H9 (cell line): ENCODE measurements around the gene CYP4F2. TPM values are rescaled to one million over a fixed set of nuclear protein-coding genes. Genes with fewer than 3 reads are reported as not detected.

ENCODE experiments used
- DNase-seq: peaks from one replicate; pipeline ENCODE4 v3.0.0-alpha.2; 2017
- H2AFZ ChIP-seq: one replicate; pipeline ENCODE4 v1.6.1; 2013; ENCODE audit warnings: mild to moderate bottlenecking, low read length, control low read depth, moderate library complexity
- H2AK5ac ChIP-seq: 2 replicates; pipeline ENCODE4 v1.6.1; 2013; ENCODE audit warnings: low read length, control low read depth, mixed read lengths; ENCODE audit not compliant: insufficient read length
- H2BK120ac ChIP-seq: one replicate; pipeline ENCODE4 v1.6.1; 2013; ENCODE audit warnings: low read depth, mild to moderate bottlenecking, low read length, control low read depth, inconsistent platforms; ENCODE audit not compliant: poor library complexity, severe bottlenecking
- H2BK12ac ChIP-seq: 2 replicates; pipeline ENCODE4 v1.6.1; 2013; ENCODE audit warnings: low read length, control low read depth, mixed read lengths, low read depth; ENCODE audit not compliant: insufficient read length
- H2BK15ac ChIP-seq: 2 replicates; pipeline ENCODE4 v1.6.1; 2013; ENCODE audit warnings: low read depth, low read length, control low read depth
- H2BK20ac ChIP-seq: one replicate; pipeline ENCODE4 v1.6.1; 2013; ENCODE audit warnings: low read depth, mild to moderate bottlenecking, low read length, control low read depth, inconsistent platforms; ENCODE audit not compliant: poor library complexity, severe bottlenecking
- H2BK5ac ChIP-seq: 2 replicates; pipeline ENCODE4 v1.6.1; 2013; ENCODE audit warnings: low read length, control low read depth, mixed read lengths; ENCODE audit not compliant: insufficient read length
- H3K14ac ChIP-seq: 2 replicates; pipeline ENCODE4 v1.6.1; 2013; ENCODE audit warnings: low read length, control low read depth; ENCODE audit not compliant: insufficient read depth
- H3K18ac ChIP-seq: 2 replicates; pipeline ENCODE4 v1.6.1; 2013; ENCODE audit warnings: low read depth, mild to moderate bottlenecking, mixed read lengths, low read length, control low read depth; ENCODE audit not compliant: insufficient read length
- H3K23ac ChIP-seq: 2 replicates; pipeline ENCODE4 v1.6.1; 2013; ENCODE audit warnings: low read length, control low read depth, mixed read lengths, low read depth; ENCODE audit not compliant: insufficient read length
- H3K23me2 ChIP-seq: 2 replicates; pipeline ENCODE4 v1.6.1; 2013; ENCODE audit warnings: low read depth, mild to moderate bottlenecking, mixed read lengths, low read length, control low read depth; ENCODE audit not compliant: insufficient read length, poor library complexity, severe bottlenecking
- H3K27ac ChIP-seq: 2 replicates; pipeline ENCODE4 v1.5.1; 2013; ENCODE audit warnings: low read length, control low read depth, mixed read lengths, low read depth; ENCODE audit not compliant: insufficient read length
- H3K27me3 ChIP-seq: 2 replicates; pipeline ENCODE4 v1.6.1; 2013; ENCODE audit warnings: low read length, control low read depth, inconsistent platforms; ENCODE audit not compliant: insufficient read depth
- H3K4ac ChIP-seq: 2 replicates; pipeline ENCODE4 v1.6.1; 2013; ENCODE audit warnings: low read depth, mild to moderate bottlenecking, control low read depth, inconsistent platforms, low read length, moderate library complexity
- H3K4me1 ChIP-seq: 2 replicates; pipeline ENCODE4 v1.6.1; 2013; ENCODE audit warnings: low read length, control low read depth, inconsistent platforms; ENCODE audit not compliant: insufficient read depth
- H3K4me2 ChIP-seq: 2 replicates; pipeline ENCODE4 v1.6.1; 2013; ENCODE audit warnings: low read length, control low read depth, mixed read lengths; ENCODE audit not compliant: insufficient read length, insufficient read depth
- H3K56ac ChIP-seq: 2 replicates; pipeline ENCODE4 v1.6.1; 2013; ENCODE audit warnings: low read depth, mild to moderate bottlenecking, mixed read lengths, low read length, control low read depth; ENCODE audit not compliant: insufficient read length
- H3K79me1 ChIP-seq: 2 replicates; pipeline ENCODE4 v1.6.1; 2013; ENCODE audit warnings: low read depth, mild to moderate bottlenecking, moderate library complexity, low read length, control low read depth, inconsistent platforms; ENCODE audit not compliant: insufficient read depth, poor library complexity, severe bottlenecking
- H3K79me2 ChIP-seq: 2 replicates; pipeline ENCODE4 v1.6.1; 2013; ENCODE audit warnings: low read length, control low read depth, inconsistent platforms; ENCODE audit not compliant: insufficient read depth
- H3K9ac ChIP-seq: 2 replicates; pipeline ENCODE4 v1.6.1; 2013; ENCODE audit warnings: low read length, control low read depth, mixed read lengths; ENCODE audit not compliant: insufficient read length; ENCODE audit errors: extremely low read depth
- H3K9me3 ChIP-seq: one replicate; pipeline ENCODE4 v1.6.1; 2013; ENCODE audit warnings: low read depth, low read length, inconsistent platforms; ENCODE audit not compliant: control insufficient read depth
- H3T11ph ChIP-seq: one replicate; pipeline ENCODE4 v1.6.1; 2013; ENCODE audit warnings: mild to moderate bottlenecking, low read length, control low read depth, inconsistent platforms
- H4K20me1 ChIP-seq: one replicate; pipeline ENCODE4 v1.6.1; 2013; ENCODE audit not compliant: control insufficient read depth, insufficient read length, insufficient read depth
- H4K5ac ChIP-seq: 2 replicates; pipeline ENCODE4 v1.6.1; 2013; ENCODE audit warnings: low read depth, mild to moderate bottlenecking, mixed read lengths, low read length, control low read depth; ENCODE audit not compliant: insufficient read length
- H4K8ac ChIP-seq: replicated peaks from 2 replicates; pipeline ENCODE4 v1.6.1; 2013; ENCODE audit warnings: low read length, control low read depth, mixed read lengths, low read depth; ENCODE audit not compliant: insufficient read length
- H4K91ac ChIP-seq: 2 replicates; pipeline ENCODE4 v1.6.1; 2013; ENCODE audit warnings: low read depth, mild to moderate bottlenecking, moderate library complexity, mixed read lengths, low read length, control low read depth; ENCODE audit not compliant: insufficient read length
- H3K27ac Mint-ChIP-seq, 3 experiments: 2 replicates in 2 of 3; 3 replicates in 1 of 3; pipeline ENCODE4 v1.8.0; 2020 to 2021; ENCODE audit warnings: mixed read lengths in 3 of 3, mild to moderate bottlenecking in 1 of 3, moderate library complexity in 1 of 3
- H3K27me3 Mint-ChIP-seq: 2 replicates; pipeline ENCODE4 v1.8.0; 2021; ENCODE audit warnings: low read depth, mild to moderate bottlenecking, moderate library complexity, mixed read lengths
- H3K36me3 Mint-ChIP-seq, 3 experiments: 2 replicates in 2 of 3; 3 replicates in 1 of 3; pipeline ENCODE4 v1.8.0; 2020 to 2021; ENCODE audit warnings: low read depth in 3 of 3, mixed read lengths in 3 of 3; ENCODE audit not compliant: insufficient read depth in 1 of 3
- H3K4me1 Mint-ChIP-seq, 2 experiments: 2 replicates each; pipeline ENCODE4 v1.8.0; 2020; ENCODE audit warnings: mixed read lengths in 2 of 2
- H3K4me3 Mint-ChIP-seq, 2 experiments: 2 replicates in 1 of 2; 3 replicates in 1 of 2; pipeline ENCODE4 v1.8.0; 2020 to 2021; ENCODE audit warnings: mild to moderate bottlenecking in 2 of 2, mixed read lengths in 2 of 2, moderate library complexity in 1 of 2
- H3K9me3 Mint-ChIP-seq, 2 experiments: 2 replicates in 1 of 2; 3 replicates in 1 of 2; pipeline ENCODE4 v1.8.0; 2020; ENCODE audit warnings: mild to moderate bottlenecking in 2 of 2, mixed read lengths in 2 of 2, moderate library complexity in 1 of 2
- CTCF ChIP-seq: fragments of 200-600 bp; sonication (generic); conservative IDR thresholded peaks from 3 replicates; pipeline ENCODE4 v1.8.0; 2021; ENCODE audit warnings: antibody characterized with exemption, mild to moderate bottlenecking
- WGBS: extraction: QIAGEN DNeasy Blood & Tissue Kit; methylation state at CpG from one replicate; pipeline ENCODE4 v1.1.7; 2013; ENCODE audit warnings: missing lambda C conversion rate, low lambda C conversion rate, mixed read lengths; ENCODE audit not compliant: insufficient read length; ENCODE audit errors: extremely low coverage; 5-methylcytosine and 5-hydroxymethylcytosine counted together
- total RNA-seq: library from RNA; stranded (reverse); gene quantifications from 2 replicates; pipeline ENCODE4 v1.2.1, GENCODE V29; 2021

The CYP4F2 gene
- total RNA-seq, 1 experiment from 2014 or later: not detected

GRCh38 chr19:15915109-15915508 lies 17.2 kb upstream of the CYP4F2 start:
- no peaks in the 10 kb centered on the region for H3K23me2 ChIP-seq
- H2AK5ac ChIP-seq: no peak overlapping the region
- no peaks in the 10 kb centered on the region for H4K20me1 ChIP-seq
- DNase-seq: no peak
- H2AFZ ChIP-seq: no peak overlapping the region
- H3K14ac ChIP-seq: no peak overlapping the region
- H3K9me3 ChIP-seq: peaks cover 70% of the 10 kb centered on the region
- H2BK15ac ChIP-seq: no peak overlapping the region
- no peaks in the 10 kb centered on the region for H3K27me3 ChIP-seq
- H3K79me2 ChIP-seq: no peaks in the 10 kb centered on the region
- H3K27ac ChIP-seq: no peak overlapping the region
- H3K4me1 ChIP-seq: no peaks in the 10 kb centered on the region
- H3K4ac ChIP-seq: no peak overlapping the region
- H3K56ac ChIP-seq: no peak overlapping the region
- H3K9ac ChIP-seq: no peak overlapping the region
- Mint-ChIP-seq H3K27me3 (peaks cover 3% of the 10 kb centered on the region; the same call in 1 of the 2 replicates), H3K4me3 (no peak overlapping the region), H3K9me3 (peaks cover 85 to 87% of the 10 kb centered on the region in 2 experiments), H3K4me1 (no peaks in the 10 kb centered on the region), H3K36me3 (peaks cover 0 to 31% (median 2%) of the 10 kb centered on the region in 3 experiments; a peak in 5 of 7 replicates), H3K27ac (no peak overlapping the region)
- H2BK12ac ChIP-seq: no peak overlapping the region
- no CpG with 5 or more reads among the region's 2 CpGs for WGBS
- no peak for TF ChIP-seq CTCF
- H3K18ac ChIP-seq: no peak overlapping the region
- no peaks in the 10 kb centered on the region for H3K79me1 ChIP-seq
- no peak overlapping the region for H2BK120ac ChIP-seq
- no peak overlapping the region for H3K4me2 ChIP-seq
- H3T11ph ChIP-seq: no peak overlapping the region
- H4K5ac ChIP-seq: no peak overlapping the region
- H4K8ac ChIP-seq: no peak overlapping the region
- no peak overlapping the region for H2BK20ac ChIP-seq
- H2BK5ac ChIP-seq: no peak overlapping the region
- H4K91ac ChIP-seq: no peak overlapping the region
- no peak overlapping the region for H3K23ac ChIP-seq
